Activated T-cell treated with anti-CD3 and anti-CD28 coated beads for 1 hour (primary cell): ENCODE results near the gene TEF.
A peak's percentile ranks its signal among the peaks of the same experiment; 100 is the strongest.

Source experiments
- DNase-seq: peaks from one replicate; pipeline ENCODE4 v3.0.0-alpha.2; 2020; ENCODE audit warnings: low read depth

The TEF gene

GRCh38 chr22:41381329-41382097, at the start of gene TEF:
TEF (plus strand) TSS chr22:41381942; CDS start chr22:41382045, 103 bp downstream.
- DNase-seq: peak; percentile 99

- DNase-seq: no peak
Measured at GRCh38 chr22:41332217-41332939, 49.4 kb upstream of the TEF start.

GRCh38 chr22:41333806-41334205, 47.9 kb upstream of the TEF start:
- DNase-seq: no peak

- DNase-seq: no peak
Measured at GRCh38 chr22:41334215-41334614, 47.5 kb upstream of the TEF start.

- no peak for DNase-seq
Measured at GRCh38 chr22:41334951-41335635, 46.6 kb upstream of the TEF start.

GRCh38 chr22:41338614-41339212, 43.0 kb upstream of the TEF start:
- no peak for DNase-seq

GRCh38 chr22:41339823-41340222, 41.9 kb upstream of the TEF start:
- DNase-seq: no peak

- no peak for DNase-seq
Measured at GRCh38 chr22:41340357-41340756, 41.4 kb upstream of the TEF start.

GRCh38 chr22:41341012-41341411, 40.7 kb upstream of the TEF start:
- DNase-seq: no peak

GRCh38 chr22:41341990-41342389, 39.8 kb upstream of the TEF start:
- no peak for DNase-seq

- DNase-seq: no peak
Measured at GRCh38 chr22:41343300-41343699, 38.4 kb upstream of the TEF start.

GRCh38 chr22:41343717-41344116, 38.0 kb upstream of the TEF start:
- DNase-seq: no peak

- DNase-seq: no peak
Measured at GRCh38 chr22:41344189-41344788, 37.5 kb upstream of the TEF start.

- no peak for DNase-seq
Measured at GRCh38 chr22:41345807-41346335, 35.9 kb upstream of the TEF start.

- no peak for DNase-seq
Measured at GRCh38 chr22:41347066-41347859, 34.5 kb upstream of the TEF start.

GRCh38 chr22:41348964-41349484, 32.7 kb upstream of the TEF start:
- DNase-seq: no peak

- DNase-seq: no peak
Measured at GRCh38 chr22:41350087-41350486, 31.7 kb upstream of the TEF start.

- no peak for DNase-seq
Measured at GRCh38 chr22:41351011-41351410, 30.7 kb upstream of the TEF start.

GRCh38 chr22:41352058-41352457, 29.7 kb upstream of the TEF start:
- DNase-seq: no peak

GRCh38 chr22:41353862-41354575, 27.7 kb upstream of the TEF start:
- no peak for DNase-seq
